Activated CD4-positive, CD25-positive, alpha-beta regulatory T cell (primary cell): ENCODE measurements around the gene RUFY3.
"Not testable (repeated sequence)": the region's sequence is repeated elsewhere in the genome, so short reads cannot be mapped to it uniquely, and the experiment has no call there.

Source experiments
- DNase-seq, 4 experiments: peaks; one replicate each; lab custom pipeline; 2025; lab: John Stamatoyannopoulos, UW

The RUFY3 gene

DNA sequence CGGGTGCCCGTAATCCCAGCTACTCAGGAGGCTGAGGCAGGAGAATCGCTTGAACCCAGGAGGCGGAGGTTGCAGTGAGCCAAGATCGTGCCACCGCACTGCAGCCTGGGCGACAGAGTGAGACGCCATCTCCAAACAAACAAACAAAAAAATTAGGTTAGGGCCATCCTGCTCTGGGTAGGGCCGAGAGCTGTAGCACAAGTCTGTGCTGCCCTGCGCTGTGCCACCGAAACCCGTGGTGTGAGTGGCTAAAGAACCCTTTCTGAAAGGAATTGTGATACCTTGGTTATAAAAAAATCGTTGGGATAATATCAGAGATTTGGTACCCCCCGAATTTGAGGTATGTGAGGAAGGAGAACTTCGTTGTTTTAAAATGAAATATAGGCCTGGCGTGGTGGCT lies 118.9 kb downstream of the RUFY3 start:
- not testable (repeated sequence) for DNase-seq

DNA sequence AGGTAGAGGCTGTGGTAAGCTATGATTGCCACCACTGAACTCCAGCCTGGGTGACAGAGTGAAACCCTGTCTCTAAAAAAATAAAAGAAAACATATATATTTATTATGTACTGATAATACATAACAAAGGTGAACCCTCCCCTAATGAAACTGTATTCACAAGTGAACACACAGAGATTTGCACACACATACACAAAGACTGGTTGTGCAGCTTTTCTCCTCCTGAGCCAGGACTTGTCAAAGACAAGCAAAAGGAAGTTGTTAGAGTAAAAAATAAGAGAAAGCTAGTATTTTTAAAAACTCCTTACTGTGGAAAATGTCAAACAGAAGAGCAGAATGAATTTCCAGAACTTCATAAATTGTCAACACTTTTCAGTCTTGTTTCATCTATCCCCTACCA lies 119.4 kb downstream of the RUFY3 start:
- DNase-seq = no peak

DNA sequence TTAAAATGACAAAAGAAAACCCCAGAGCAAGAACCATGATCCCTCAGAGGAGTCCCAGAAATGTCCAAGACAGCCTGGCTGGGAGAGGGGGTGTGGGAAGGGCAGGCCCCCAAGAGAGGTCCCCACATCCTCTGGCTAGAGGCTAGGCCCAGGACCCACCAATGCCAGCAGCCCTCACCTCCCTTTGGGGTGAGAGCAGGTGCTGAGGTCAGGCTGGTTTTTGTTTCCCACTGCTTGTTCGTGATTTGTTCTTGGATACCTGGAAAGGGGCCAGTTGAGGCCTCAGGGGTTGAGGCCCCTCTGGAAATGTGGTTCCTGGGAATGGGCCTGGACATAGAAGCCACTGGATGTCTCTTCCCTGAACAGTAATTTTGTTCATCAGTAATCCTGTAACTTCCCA lies 120.2 kb downstream of the RUFY3 start:
- no peak for DNase-seq

DNA sequence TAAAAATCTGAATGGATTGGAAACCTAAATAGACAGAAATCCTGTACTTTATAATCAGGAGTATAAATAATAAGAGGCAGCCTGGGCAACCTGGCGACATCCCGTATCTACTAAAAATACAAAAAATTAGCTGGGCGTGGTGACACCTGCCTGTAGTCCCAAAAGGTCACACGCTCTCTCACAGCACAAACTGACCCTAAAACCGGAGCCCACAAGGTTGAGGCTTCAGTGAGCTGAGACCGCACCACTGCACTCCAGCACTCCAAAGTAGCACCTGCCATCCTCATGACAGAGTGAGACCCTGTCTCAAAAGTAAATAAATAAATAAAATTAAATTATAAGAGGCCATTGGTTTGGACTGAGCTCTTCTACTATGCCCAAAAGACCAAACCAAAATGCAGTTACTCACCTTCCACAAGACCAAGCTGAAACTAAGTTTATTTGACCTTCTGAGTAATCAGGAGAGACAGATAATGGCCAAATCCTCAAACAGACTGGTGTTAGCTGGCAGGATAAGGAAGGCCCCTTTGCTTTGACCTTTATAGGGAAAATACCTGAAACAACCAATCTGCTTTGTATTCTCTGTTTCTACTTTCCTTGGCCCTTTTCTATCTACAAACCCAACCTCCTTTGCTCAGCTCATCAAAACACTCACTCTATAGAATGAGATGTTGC lies 121.1 kb downstream of the RUFY3 start:
- DNase-seq = no peak

DNA sequence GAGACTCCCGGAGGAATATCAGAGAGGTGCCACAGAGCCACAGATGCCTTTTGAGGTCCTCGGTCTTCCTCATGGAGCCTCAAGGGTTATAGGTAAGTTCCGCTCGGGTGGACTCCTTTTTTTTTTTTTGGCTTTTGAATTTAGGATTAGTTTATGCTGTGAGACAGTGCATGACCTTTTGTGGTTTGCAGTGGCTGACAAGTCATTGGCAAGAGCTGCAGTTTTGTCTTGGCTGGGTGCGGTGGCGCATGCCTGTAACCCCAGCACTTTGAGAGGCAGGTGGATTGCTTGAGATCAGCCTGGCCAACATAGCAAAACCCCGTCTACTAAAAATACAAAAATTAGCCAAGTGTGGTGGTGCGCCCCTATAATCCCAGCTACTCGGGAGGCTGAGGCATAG lies 122.4 kb downstream of the RUFY3 start:
- DNase-seq = peak in 1 of 4 experiments; percentile 2

DNA sequence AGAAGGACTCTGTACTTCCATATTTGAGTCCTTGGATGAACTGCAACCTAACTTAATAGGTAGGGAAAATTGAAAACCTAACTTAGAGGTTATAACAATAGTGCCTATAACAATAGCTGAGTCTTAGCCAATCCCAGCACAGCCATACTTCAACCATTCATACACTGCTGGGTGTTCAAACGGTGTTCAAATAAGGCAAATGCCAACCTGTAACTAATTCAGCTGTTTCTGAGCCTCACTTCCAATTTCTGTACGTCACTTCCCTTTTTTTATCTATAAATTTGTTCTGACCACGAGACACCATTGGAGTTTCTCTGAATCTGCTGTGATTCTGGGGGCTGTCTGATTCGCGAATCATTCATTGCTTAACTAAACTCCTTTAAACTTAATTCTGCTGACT lies 127.5 kb downstream of the RUFY3 start:
- no peak for DNase-seq

DNA sequence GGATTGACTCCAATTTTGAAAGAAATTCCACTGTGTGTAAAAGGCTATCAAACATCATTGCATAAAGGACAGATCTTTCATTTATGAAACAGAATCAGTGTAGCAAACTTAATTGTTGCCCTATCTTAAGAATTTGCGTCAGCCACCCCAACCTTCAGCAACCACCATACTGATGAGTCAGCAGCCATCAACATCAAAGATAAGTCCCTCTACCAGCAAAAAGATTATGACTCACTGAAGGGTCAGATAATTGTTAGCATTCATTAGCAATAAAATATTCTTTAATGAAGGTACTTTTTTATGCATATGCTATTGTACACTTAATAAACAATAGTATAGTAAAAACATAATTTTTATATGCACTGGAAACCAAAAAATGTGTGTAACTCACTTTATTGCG lies 133.7 kb downstream of the RUFY3 start:
- no peak for DNase-seq
